PC-3 (cell line): ENCODE results near the gene PRR23C.
A peak's percentile ranks its signal among the peaks of the same experiment; 100 is the strongest.

Source experiments
- EZH2 ChIP-seq: fragments of 300-600 bp; sonication (generic); IDR thresholded peaks from one replicate; pipeline ENCODE4 v1.6.1; 2017; ENCODE audit warnings: antibody characterized with exemption, mild to moderate bottlenecking, low read length; ENCODE audit not compliant: unreplicated experiment
- TF ChIP-seq, protein P1 (sequence below): fragments of 300-600 bp; sonication (generic); conservative IDR thresholded peaks from 2 replicates; pipeline ENCODE4 v1.5.1; 2017; ENCODE audit warnings: antibody characterized with exemption, low read depth, mild to moderate bottlenecking, low read length

DNA sequence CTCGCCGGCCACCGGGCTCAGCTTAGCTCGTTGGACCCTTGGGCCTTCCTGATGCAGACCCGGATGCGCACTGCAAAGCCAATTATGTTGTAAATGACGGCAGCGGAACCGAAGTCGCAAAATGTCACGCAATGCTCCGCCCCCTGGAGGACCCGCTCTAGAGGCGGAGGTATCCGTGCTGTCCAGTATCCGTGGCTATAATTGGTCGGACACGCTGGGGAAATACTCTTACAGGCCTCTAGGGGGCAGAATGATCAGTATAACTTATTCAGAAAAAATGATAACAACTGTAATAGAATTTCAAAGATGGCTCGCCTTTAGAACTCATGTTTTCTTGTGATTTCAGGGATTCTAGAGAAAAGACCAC, 23.8 kb downstream of the PRR23C start, which contains the start of gene PRR23B:
- TF ChIP-seq, protein P1, sequence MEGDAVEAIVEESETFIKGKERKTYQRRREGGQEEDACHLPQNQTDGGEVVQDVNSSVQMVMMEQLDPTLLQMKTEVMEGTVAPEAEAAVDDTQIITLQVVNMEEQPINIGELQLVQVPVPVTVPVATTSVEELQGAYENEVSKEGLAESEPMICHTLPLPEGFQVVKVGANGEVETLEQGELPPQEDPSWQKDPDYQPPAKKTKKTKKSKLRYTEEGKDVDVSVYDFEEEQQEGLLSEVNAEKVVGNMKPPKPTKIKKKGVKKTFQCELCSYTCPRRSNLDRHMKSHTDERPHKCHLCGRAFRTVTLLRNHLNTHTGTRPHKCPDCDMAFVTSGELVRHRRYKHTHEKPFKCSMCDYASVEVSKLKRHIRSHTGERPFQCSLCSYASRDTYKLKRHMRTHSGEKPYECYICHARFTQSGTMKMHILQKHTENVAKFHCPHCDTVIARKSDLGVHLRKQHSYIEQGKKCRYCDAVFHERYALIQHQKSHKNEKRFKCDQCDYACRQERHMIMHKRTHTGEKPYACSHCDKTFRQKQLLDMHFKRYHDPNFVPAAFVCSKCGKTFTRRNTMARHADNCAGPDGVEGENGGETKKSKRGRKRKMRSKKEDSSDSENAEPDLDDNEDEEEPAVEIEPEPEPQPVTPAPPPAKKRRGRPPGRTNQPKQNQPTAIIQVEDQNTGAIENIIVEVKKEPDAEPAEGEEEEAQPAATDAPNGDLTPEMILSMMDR, result peak; percentile 52; the same call in 1 of the 2 replicates
- no peak for TF ChIP-seq EZH2
